ENCODE results near the gene RPL28. TPM values are rescaled to one million over a fixed set of nuclear protein-coding genes. Genes with fewer than 3 reads are reported as not detected.
"Not testable (repeated sequence)": the region's sequence is repeated elsewhere in the genome, so short reads cannot be mapped to it uniquely, and the experiment has no call there.

The RPL28 gene
- total and polyA plus RNA-seq, 9 donors: 391 to 2,645 (median 2,257) TPM

- DNase-seq: no peak
- H3K36me3 ChIP-seq: no peaks in the 10 kb centered on the region
- no peaks in the 10 kb centered on the region for H3K9me3 ChIP-seq
- peaks cover 6% of the 10 kb centered on the region for H3K4me1 ChIP-seq (ENCODE audit: insufficient read depth)
- intact Hi-C loops (cut with DNase I): no loop called here
- 26 to 32% (median 26%) methylated on average over 16 of the region's 16 CpGs for WGBS, 3 donors
- no peaks in the 10 kb centered on the region for H3K27me3 ChIP-seq
- H3K4me3 ChIP-seq: no peak overlapping the region
- no peak overlapping the region for H3K27ac ChIP-seq
- no peak for TF ChIP-seq CTCF (IDR thresholded peaks at IDR 0.05)
- TF ChIP-seq EP300 (IDR thresholded peaks at IDR 0.05): no peak
- TF ChIP-seq POLR2A (IDR thresholded peaks at IDR 0.05): no peak
These were observed 61.9 kb downstream of the RPL28 start for GRCh38 chr19:55447421-55448174.

DNA sequence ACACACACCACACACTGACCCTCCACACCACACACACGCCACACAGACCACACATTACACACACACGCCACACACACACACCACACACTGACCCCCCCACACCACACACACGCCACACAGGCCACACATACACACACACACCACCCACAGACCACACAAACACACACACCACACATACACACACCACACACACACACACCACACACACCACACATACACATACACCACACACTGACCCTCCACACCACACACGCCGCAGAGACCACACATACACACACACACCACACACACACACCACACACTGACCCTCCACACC, 62.4 kb downstream of the RPL28 start:
- H3K27me3 ChIP-seq; H3K36me3 ChIP-seq; DNase-seq; intact Hi-C loops (cut with DNase I); H3K27ac ChIP-seq; H3K4me1 ChIP-seq (ENCODE audit: insufficient read depth); H3K9me3 ChIP-seq; H3K4me3 ChIP-seq: not testable (repeated sequence)
- 74 to 82% (median 76%) methylated on average over 5 of the region's 5 CpGs for WGBS, 3 donors

- no peak for TF ChIP-seq EP300 (IDR thresholded peaks at IDR 0.05)
- no peak for TF ChIP-seq POLR2A (IDR thresholded peaks at IDR 0.05)
- no peak for TF ChIP-seq CTCF (IDR thresholded peaks at IDR 0.05)
- peaks cover 7% of the 10 kb centered on the region for H3K4me1 ChIP-seq (ENCODE audit: insufficient read depth)
- intact Hi-C loops (cut with DNase I): no loop called here
- 21 to 30% (median 28%) methylated on average over 16 of the region's 16 CpGs for WGBS, 3 donors
- no peak overlapping the region for H3K27ac ChIP-seq
- no peak overlapping the region for H3K4me3 ChIP-seq
- no peaks in the 10 kb centered on the region for H3K36me3 ChIP-seq
- no peaks in the 10 kb centered on the region for H3K27me3 ChIP-seq
- no peaks in the 10 kb centered on the region for H3K9me3 ChIP-seq
- DNase-seq: no peak
These were observed 63.7 kb downstream of the RPL28 start for GRCh38 chr19:55449469-55449868.

DNA sequence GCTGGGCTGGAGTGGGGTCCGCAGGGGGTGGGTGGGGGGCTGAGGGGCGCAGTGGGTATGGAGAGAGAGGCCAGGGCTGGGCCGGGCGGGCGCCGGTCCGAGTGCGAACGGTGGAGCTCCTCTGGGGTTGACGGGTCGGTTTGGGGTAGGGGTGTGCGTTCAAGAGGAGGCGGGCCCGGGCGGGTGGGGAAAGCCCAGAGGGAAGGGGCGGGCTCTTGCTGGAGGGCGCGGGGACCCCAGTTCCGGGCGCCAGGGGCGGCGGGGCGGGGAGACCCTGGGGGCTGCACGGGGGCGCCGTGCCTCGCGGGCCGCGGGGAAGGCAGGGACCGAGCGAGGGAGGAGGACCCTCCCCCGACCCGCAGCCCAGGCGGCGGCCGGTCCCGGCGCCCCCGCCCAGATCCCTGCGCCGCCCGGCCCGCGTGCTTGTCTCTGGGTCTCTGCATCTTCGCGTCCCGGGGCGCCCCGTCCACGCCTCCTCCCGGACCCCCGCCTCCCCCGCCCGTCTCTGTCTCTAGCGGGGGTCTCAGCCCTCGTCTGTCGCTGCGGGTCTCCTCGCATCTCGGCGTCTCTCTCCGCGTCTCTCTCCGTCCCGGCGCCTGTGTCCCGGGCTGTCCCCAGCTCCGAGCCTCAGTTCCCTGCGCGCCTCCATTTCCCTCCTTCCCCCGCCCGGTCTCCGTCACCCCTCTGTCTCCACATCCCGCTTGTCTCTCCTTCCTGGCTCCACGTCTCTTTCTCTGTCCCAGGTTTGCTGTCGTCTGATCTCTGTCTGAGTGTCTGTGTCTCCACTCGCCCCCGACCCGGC, 65.6 kb downstream of the RPL28 start:
- Histone ChIP-seq H3K9me3 (no peaks in the 10 kb centered on the region), H3K4me3 (no peak overlapping the region), H3K27ac (no peak overlapping the region), H3K36me3 (no peaks in the 10 kb centered on the region), H3K27me3 (no peaks in the 10 kb centered on the region), H3K4me1 (ENCODE audit: insufficient read depth) (peaks cover 7% of the 10 kb centered on the region)
- 1 to 2% (median 1%) methylated on average over 38 to 75 of the region's 80 CpGs for WGBS, 3 donors
- intact Hi-C loops (cut with DNase I): no loop called here
- DNase-seq: no peak
- TF ChIP-seq CTCF (IDR thresholded peaks at IDR 0.05) (no peak), POLR2A (IDR thresholded peaks at IDR 0.05) (no peak), EP300 (IDR thresholded peaks at IDR 0.05) (no peak)

All from ovary (tissue), 9 donors.